ENCODE results near the gene PEAR1. TPM values are rescaled to one million over a fixed set of nuclear protein-coding genes. Genes with fewer than 3 reads are reported as not detected.

Gene PEAR1
- under 1 TPM in 1 of 2 donors, not detected in 1; 0.07 TPM for total RNA-seq

- Mint-ChIP-seq H3K4me3 (peak within 1 kb of the TSS; percentile 71 to 73), H3K27me3 (ENCODE audit: low read depth) (peaks cover 56% of the 10 kb centered on the region), H3K4me1 (ENCODE audit: low read depth) (peaks cover 17% of the 10 kb centered on the region), H3K27ac (no peak within 1 kb of the TSS), H3K9me3 (no peaks in the 10 kb centered on the region), H3K36me3 (ENCODE audit: insufficient read depth in 2 of 2) (no peaks in the 10 kb centered on the region)
- DNase-seq (no peak), ATAC-seq (replicated peaks in 1 of 2) (no peak)
These were observed at the start of gene PEAR1 for GRCh38 chr1:156893048-156893953. PEAR1 (plus strand) TSS chr1:156893718; CDS start chr1:156903927, 10,209 bp downstream.

- ATAC-seq (replicated peaks in 1 of 2) = no peak
- Mint-ChIP-seq H3K27ac (no peak overlapping the region), H3K36me3 (ENCODE audit: insufficient read depth in 2 of 2) (no peaks in the 10 kb centered on the region), H3K9me3 (no peaks in the 10 kb centered on the region), H3K4me1 (ENCODE audit: low read depth) (peaks cover 43% of the 10 kb centered on the region), H3K4me3 (peak overlapping the region; percentile 36 to 74), H3K27me3 (ENCODE audit: low read depth) (peaks cover 82% of the 10 kb centered on the region)
- DNase-seq = no peak
These were observed 49.4 kb upstream of the PEAR1 start for GRCh38 chr1:156844102-156844501.

GRCh38 chr1:156844638-156845037, 48.9 kb upstream of the PEAR1 start:
- no peak overlapping the region for H3K27ac Mint-ChIP-seq
- no peak for ATAC-seq (replicated peaks in 1 of 2)

GRCh38 chr1:156845055-156845952, 48.2 kb upstream of the PEAR1 start:
- ATAC-seq (replicated peaks in 1 of 2) (peak; percentile 65 to 67), DNase-seq (peak; percentile 51)
- Mint-ChIP-seq H3K27me3 (ENCODE audit: low read depth) (peaks cover 75% of the 10 kb centered on the region), H3K9me3 (no peaks in the 10 kb centered on the region), H3K4me3 (peak overlapping the region; percentile 64 to 74), H3K36me3 (ENCODE audit: insufficient read depth in 2 of 2) (no peaks in the 10 kb centered on the region), H3K4me1 (ENCODE audit: low read depth) (peaks cover 39% of the 10 kb centered on the region), H3K27ac (no peak overlapping the region)

More at GRCh38 chr1:156844638-156845037, 48.9 kb upstream of the PEAR1 start:
- H3K27me3 Mint-ChIP-seq (ENCODE audit: low read depth) = peaks cover 80% of the 10 kb centered on the region
- H3K4me3 Mint-ChIP-seq = peak overlapping the region; percentile 64 to 74
- H3K9me3 Mint-ChIP-seq = no peaks in the 10 kb centered on the region
- peaks cover 43% of the 10 kb centered on the region for H3K4me1 Mint-ChIP-seq (ENCODE audit: low read depth)
- no peak for DNase-seq
- no peaks in the 10 kb centered on the region for H3K36me3 Mint-ChIP-seq (ENCODE audit: insufficient read depth in 2 of 2)

- Mint-ChIP-seq H3K4me1 (ENCODE audit: low read depth) (peaks cover 39% of the 10 kb centered on the region), H3K27ac (no peak overlapping the region), H3K4me3 (peak overlapping the region in 1 of 2 donors; percentile 16), H3K27me3 (ENCODE audit: low read depth) (peaks cover 68% of the 10 kb centered on the region), H3K36me3 (ENCODE audit: insufficient read depth in 2 of 2) (no peaks in the 10 kb centered on the region), H3K9me3 (no peaks in the 10 kb centered on the region)
- no peak for DNase-seq
- ATAC-seq (replicated peaks in 1 of 2) = no peak
These were observed 47.5 kb upstream of the PEAR1 start for GRCh38 chr1:156845953-156846545.

GRCh38 chr1:156846643-156847042, 46.9 kb upstream of the PEAR1 start:
- Mint-ChIP-seq H3K4me1 (ENCODE audit: low read depth) (peaks cover 39% of the 10 kb centered on the region), H3K27me3 (ENCODE audit: low read depth) (peaks cover 67% of the 10 kb centered on the region)

GRCh38 chr1:156847591-156848460, 45.7 kb upstream of the PEAR1 start:
- DNase-seq (no peak), ATAC-seq (replicated peaks in 1 of 2) (no peak)
- Mint-ChIP-seq H3K27me3 (ENCODE audit: low read depth) (peaks cover 57% of the 10 kb centered on the region), H3K9me3 (no peaks in the 10 kb centered on the region), H3K4me3 (peak overlapping the region; percentile 45 to 59), H3K4me1 (ENCODE audit: low read depth) (peaks cover 39% of the 10 kb centered on the region), H3K36me3 (ENCODE audit: insufficient read depth in 2 of 2) (no peaks in the 10 kb centered on the region), H3K27ac (no peak overlapping the region)

More at GRCh38 chr1:156846643-156847042, 46.9 kb upstream of the PEAR1 start:
- Mint-ChIP-seq H3K9me3 (no peaks in the 10 kb centered on the region), H3K4me3 (no peak overlapping the region), H3K27ac (no peak overlapping the region), H3K36me3 (ENCODE audit: insufficient read depth in 2 of 2) (no peaks in the 10 kb centered on the region)
- no peak for DNase-seq
- no peak for ATAC-seq (replicated peaks in 1 of 2)

- peaks cover 39% of the 10 kb centered on the region for H3K4me1 Mint-ChIP-seq (ENCODE audit: low read depth)
- H3K9me3 Mint-ChIP-seq = no peaks in the 10 kb centered on the region
- no peaks in the 10 kb centered on the region for H3K36me3 Mint-ChIP-seq (ENCODE audit: insufficient read depth in 2 of 2)
- H3K27me3 Mint-ChIP-seq (ENCODE audit: low read depth) = peaks cover 50% of the 10 kb centered on the region
- peak overlapping the region; percentile 49 to 59 for H3K4me3 Mint-ChIP-seq
- ATAC-seq (replicated peaks in 1 of 2) (peak; percentile 86 to 88), DNase-seq (peak; percentile 73 to 76)
- no peak overlapping the region for H3K27ac Mint-ChIP-seq
These were observed 44.9 kb upstream of the PEAR1 start for GRCh38 chr1:156848461-156849150.

- no peaks in the 10 kb centered on the region for H3K9me3 Mint-ChIP-seq
- H3K4me3 Mint-ChIP-seq = peak overlapping the region; percentile 49 to 59
- DNase-seq = no peak
- H3K36me3 Mint-ChIP-seq (ENCODE audit: insufficient read depth in 2 of 2) = no peaks in the 10 kb centered on the region
- H3K27ac Mint-ChIP-seq = no peak overlapping the region
- peaks cover 34% of the 10 kb centered on the region for H3K4me1 Mint-ChIP-seq (ENCODE audit: low read depth)
- peaks cover 45% of the 10 kb centered on the region for H3K27me3 Mint-ChIP-seq (ENCODE audit: low read depth)
- ATAC-seq (replicated peaks in 1 of 2) = no peak
These were observed 44.4 kb upstream of the PEAR1 start for GRCh38 chr1:156849151-156849496.

- Mint-ChIP-seq H3K27ac (no peak overlapping the region), H3K4me1 (ENCODE audit: low read depth) (peaks cover 21% of the 10 kb centered on the region), H3K4me3 (no peak overlapping the region), H3K27me3 (ENCODE audit: low read depth) (peaks cover 22% of the 10 kb centered on the region), H3K9me3 (no peaks in the 10 kb centered on the region), H3K36me3 (ENCODE audit: insufficient read depth in 2 of 2) (no peaks in the 10 kb centered on the region)
- ATAC-seq (replicated peaks in 1 of 2) (no peak), DNase-seq (no peak)
These were observed 41.6 kb upstream of the PEAR1 start for GRCh38 chr1:156851779-156852417.

GRCh38 chr1:156852418-156852874, 41.1 kb upstream of the PEAR1 start:
- Mint-ChIP-seq H3K4me1 (ENCODE audit: low read depth) (peaks cover 16% of the 10 kb centered on the region), H3K4me3 (no peak overlapping the region), H3K27ac (no peak overlapping the region), H3K27me3 (ENCODE audit: low read depth) (peaks cover 22% of the 10 kb centered on the region), H3K9me3 (no peaks in the 10 kb centered on the region), H3K36me3 (ENCODE audit: insufficient read depth in 2 of 2) (no peaks in the 10 kb centered on the region)
- no peak for ATAC-seq (replicated peaks in 1 of 2)
- DNase-seq = no peak

Measured in activated T-cell treated with anti-CD3 and anti-CD28 coated beads, Interleukin-2, amount 50 U/mL, for 72 hours (primary cell).